ENCODE data around the gene USP12. TPM values are rescaled to one million over a fixed set of nuclear protein-coding genes. Genes with fewer than 3 reads are reported as not detected.
A peak's percentile ranks its signal among the peaks of the same experiment; 100 is the strongest.

USP12 gene
- total and polyA plus RNA-seq, 2 donors from 2014 or later, result 15.0 to 27.5 TPM

DNA sequence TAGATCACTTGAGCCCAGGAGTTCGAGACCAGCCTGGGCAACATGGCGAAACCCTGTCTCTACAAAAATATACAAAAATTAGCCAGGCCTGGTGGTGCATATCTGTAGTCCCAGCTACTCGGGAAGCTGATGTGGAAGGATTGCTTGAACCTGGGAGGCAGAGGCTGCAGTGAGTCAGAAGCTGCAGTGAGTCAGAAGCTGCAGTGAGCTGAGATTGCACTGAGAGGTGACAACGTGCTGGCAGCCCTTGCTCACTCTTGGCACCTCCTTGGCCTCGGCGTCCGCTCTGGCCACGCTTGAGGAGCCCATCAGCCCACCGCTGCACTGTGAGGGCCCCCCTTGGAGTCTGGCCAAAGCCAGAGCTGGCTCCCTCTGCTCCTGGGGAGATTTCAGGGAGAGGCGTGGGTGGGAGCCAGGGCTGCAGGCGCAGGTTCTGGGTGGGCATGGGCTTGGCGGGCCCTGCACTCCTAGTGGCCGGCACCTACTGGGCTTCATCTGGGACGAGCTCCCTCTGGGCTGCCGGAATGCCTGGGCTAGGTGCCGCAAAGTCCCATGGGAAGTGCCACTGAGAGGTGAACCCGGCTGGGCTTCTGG, 40.3 kb upstream of the USP12 start:
- no peak for FAIRE-seq
- H3K9ac ChIP-seq (ENCODE audit: low read length in 3 of 3), result no peak overlapping the region

DNA sequence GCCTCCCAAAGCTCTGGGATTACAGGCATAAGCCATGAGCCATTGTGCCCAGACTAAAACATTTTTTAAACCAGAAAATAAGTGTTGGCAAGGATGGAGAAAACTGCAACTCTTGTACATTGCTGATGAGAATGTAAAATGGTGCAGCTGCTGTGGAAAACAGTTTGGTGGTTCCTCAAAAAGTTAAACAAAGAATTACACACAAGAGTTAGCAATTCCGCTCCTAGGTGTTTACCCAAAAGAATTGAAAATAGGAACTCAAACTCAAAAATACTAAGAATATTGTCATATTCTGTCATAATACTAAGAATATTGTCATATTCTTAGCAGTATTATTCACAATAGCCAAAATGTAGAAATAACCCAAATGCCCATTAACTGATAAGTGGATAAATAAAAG, 39.7 kb upstream of the USP12 start:
- no peak for FAIRE-seq
- intact Hi-C loops (cut with DNase I), result no loop called here

More for the DNA sequence above, 40.3 kb upstream of the USP12 start:
- no peaks in the 10 kb centered on the region for H3K27me3 ChIP-seq (ENCODE audit: control insufficient read depth, insufficient read depth, low read length)
- intact Hi-C loops (cut with DNase I), result no loop called here
- peak in 1 of 5 donors; percentile 60 for DNase-seq
- no peak for TF ChIP-seq CTCF (IDR thresholded peaks at IDR 0.05; ENCODE audit: borderline replicate concordance, extremely low read depth, insufficient read depth)
- H3K9me3 ChIP-seq (ENCODE audit: control insufficient read depth in 2 of 3, insufficient read depth in 1 of 3, low read length in 3 of 3), result no peaks in the 10 kb centered on the region
- H3K4me1 ChIP-seq (ENCODE audit: control insufficient read depth in 2 of 3, insufficient read depth in 2 of 3, low read depth in 1 of 3, low read length in 3 of 3), result no peaks in the 10 kb centered on the region
- H3K4me3 ChIP-seq (ENCODE audit: low read length in 3 of 3), result no peak overlapping the region
- no peak overlapping the region for H3K27ac ChIP-seq (ENCODE audit: low read depth in 2 of 2, low read length in 2 of 2)
- no peaks in the 10 kb centered on the region for H3K36me3 ChIP-seq (ENCODE audit: control insufficient read depth in 2 of 3, insufficient read depth in 3 of 3, low read length in 3 of 3)

GRCh38 chr13:27208514-27208913, 36.9 kb upstream of the USP12 start:
- Histone ChIP-seq H3K9me3 (ENCODE audit: control insufficient read depth in 2 of 3, insufficient read depth in 1 of 3, low read length in 3 of 3) (no peaks in the 10 kb centered on the region), H3K36me3 (ENCODE audit: control insufficient read depth in 2 of 3, insufficient read depth in 3 of 3, low read length in 3 of 3) (no peaks in the 10 kb centered on the region), H3K27me3 (ENCODE audit: control insufficient read depth, insufficient read depth, low read length) (no peaks in the 10 kb centered on the region), H3K9ac (ENCODE audit: low read length in 3 of 3) (no peak overlapping the region), H3K4me3 (ENCODE audit: low read length in 3 of 3) (no peak overlapping the region), H3K4me1 (ENCODE audit: control insufficient read depth in 2 of 3, insufficient read depth in 2 of 3, low read depth in 1 of 3, low read length in 3 of 3) (no peaks in the 10 kb centered on the region), H3K27ac (ENCODE audit: low read depth in 2 of 2, low read length in 2 of 2) (no peak overlapping the region)
- no peak for FAIRE-seq
- no peak for TF ChIP-seq CTCF (IDR thresholded peaks at IDR 0.05; ENCODE audit: borderline replicate concordance, extremely low read depth, insufficient read depth)
- intact Hi-C loops (cut with DNase I), result no loop called here
- DNase-seq, result no peak

More for the DNA sequence above, 39.7 kb upstream of the USP12 start:
- H3K9ac ChIP-seq (ENCODE audit: low read length in 3 of 3), result no peak overlapping the region
- no peak overlapping the region for H3K27ac ChIP-seq (ENCODE audit: low read depth in 2 of 2, low read length in 2 of 2)
- no peaks in the 10 kb centered on the region for H3K9me3 ChIP-seq (ENCODE audit: control insufficient read depth in 2 of 3, insufficient read depth in 1 of 3, low read length in 3 of 3)
- DNase-seq, result no peak
- H3K36me3 ChIP-seq (ENCODE audit: control insufficient read depth in 2 of 3, insufficient read depth in 3 of 3, low read length in 3 of 3), result no peaks in the 10 kb centered on the region
- H3K4me3 ChIP-seq (ENCODE audit: low read length in 3 of 3), result no peak overlapping the region
- no peak for TF ChIP-seq CTCF (IDR thresholded peaks at IDR 0.05; ENCODE audit: borderline replicate concordance, extremely low read depth, insufficient read depth)
- no peaks in the 10 kb centered on the region for H3K27me3 ChIP-seq (ENCODE audit: control insufficient read depth, insufficient read depth, low read length)
- H3K4me1 ChIP-seq (ENCODE audit: control insufficient read depth in 2 of 3, insufficient read depth in 2 of 3, low read depth in 1 of 3, low read length in 3 of 3), result no peaks in the 10 kb centered on the region

DNA sequence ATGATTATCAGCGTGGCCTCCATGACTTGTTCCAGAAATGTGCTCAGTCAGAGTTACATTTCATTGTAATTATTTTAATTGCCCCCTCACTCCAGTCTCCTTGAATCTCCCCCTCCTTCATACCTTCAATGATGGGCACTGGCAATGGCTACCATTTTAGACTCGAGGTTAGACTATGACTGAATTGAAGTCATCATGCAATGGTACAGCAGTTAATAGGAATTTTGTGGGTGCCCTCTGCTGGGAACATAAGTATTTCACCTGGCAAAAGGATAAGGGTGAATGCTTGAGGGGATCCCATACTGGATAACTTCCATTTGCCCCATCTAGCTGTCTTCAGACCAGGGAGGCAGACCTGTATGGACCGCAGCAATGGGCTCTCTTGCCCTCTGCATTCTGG, 32.2 kb upstream of the USP12 start:
- H3K27me3 ChIP-seq (ENCODE audit: control insufficient read depth, insufficient read depth, low read length), result no peaks in the 10 kb centered on the region
- intact Hi-C loops (cut with DNase I), result no loop called here

More for the DNA sequence above, 32.2 kb upstream of the USP12 start:
- peak; percentile 16 for TF ChIP-seq CTCF (IDR thresholded peaks at IDR 0.05; ENCODE audit: borderline replicate concordance, extremely low read depth, insufficient read depth)
- H3K4me1 ChIP-seq (ENCODE audit: control insufficient read depth in 2 of 3, insufficient read depth in 2 of 3, low read depth in 1 of 3, low read length in 3 of 3), result no peaks in the 10 kb centered on the region
- FAIRE-seq, result no peak
- DNase-seq, result no peak
- H3K27ac ChIP-seq (ENCODE audit: low read depth in 2 of 2, low read length in 2 of 2), result no peak overlapping the region
- no peaks in the 10 kb centered on the region for H3K9me3 ChIP-seq (ENCODE audit: control insufficient read depth in 2 of 3, insufficient read depth in 1 of 3, low read length in 3 of 3)
- H3K4me3 ChIP-seq (ENCODE audit: low read length in 3 of 3), result no peak overlapping the region
- H3K36me3 ChIP-seq (ENCODE audit: control insufficient read depth in 2 of 3, insufficient read depth in 3 of 3, low read length in 3 of 3), result no peaks in the 10 kb centered on the region
- H3K9ac ChIP-seq (ENCODE audit: low read length in 3 of 3), result no peak overlapping the region
